HT-29 (cell line): ENCODE data around the gene MARS2. TPM values are rescaled to one million over a fixed set of nuclear protein-coding genes. Genes with fewer than 3 reads are reported as not detected.
"Not testable (repeated sequence)": the region's sequence is repeated elsewhere in the genome, so short reads cannot be mapped to it uniquely, and the experiment has no call there.

Experiments used
- DNase-seq: peaks from one replicate; pipeline ENCODE4 v3.0.0-alpha.2; 2015; ENCODE audit warnings: low spot score
- total RNA-seq: library from RNA; depleted of rRNA; stranded (reverse); fragments of >200 nt; shearing (Covaris generic); gene quantifications from 2 replicates; pipeline ENCODE4 v1.2.3, GENCODE V29; 2014; rRNA removed

MARS2 gene
- 16.1 and 17.2 TPM in 2 replicates for total RNA-seq

DNA sequence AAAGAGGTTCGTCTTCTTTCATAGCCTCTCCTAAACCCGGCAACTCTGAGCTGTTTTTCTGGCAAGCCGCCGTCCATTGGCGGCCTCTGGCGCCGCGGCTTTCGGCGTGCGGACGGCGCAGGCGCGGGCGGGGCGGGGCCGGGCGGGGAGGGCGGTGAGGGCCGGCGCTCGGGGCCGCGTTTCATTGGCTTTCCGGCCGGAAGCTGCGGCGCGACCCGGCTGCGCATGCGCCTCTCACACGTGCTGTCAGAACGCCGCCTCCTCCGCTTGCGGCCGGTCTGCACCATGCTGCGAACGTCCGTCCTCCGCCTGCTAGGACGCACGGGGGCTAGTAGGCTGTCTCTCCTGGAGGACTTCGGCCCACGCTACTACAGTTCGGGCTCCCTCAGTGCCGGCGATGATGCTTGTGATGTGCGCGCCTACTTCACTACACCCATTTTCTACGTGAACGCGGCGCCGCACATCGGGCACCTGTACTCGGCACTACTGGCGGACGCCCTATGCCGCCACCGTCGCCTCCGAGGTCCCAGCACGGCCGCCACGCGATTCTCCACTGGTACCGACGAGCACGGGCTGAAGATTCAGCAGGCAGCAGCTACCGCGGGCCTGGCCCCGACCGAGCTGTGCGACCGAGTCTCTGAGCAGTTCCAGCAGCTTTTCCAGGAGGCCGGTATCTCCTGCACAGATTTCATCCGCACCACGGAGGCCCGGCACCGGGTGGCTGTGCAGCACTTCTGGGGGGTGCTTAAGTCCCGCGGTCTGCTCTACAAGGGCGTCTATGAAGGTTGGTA is at the start of gene MARS2:
Gene MARS2, plus strand, starts transcription at position 249 of the 791 bp plus-strand sequence. Its CDS starts 37 bp downstream, at position 286.
- peak; percentile 92 for DNase-seq

DNA sequence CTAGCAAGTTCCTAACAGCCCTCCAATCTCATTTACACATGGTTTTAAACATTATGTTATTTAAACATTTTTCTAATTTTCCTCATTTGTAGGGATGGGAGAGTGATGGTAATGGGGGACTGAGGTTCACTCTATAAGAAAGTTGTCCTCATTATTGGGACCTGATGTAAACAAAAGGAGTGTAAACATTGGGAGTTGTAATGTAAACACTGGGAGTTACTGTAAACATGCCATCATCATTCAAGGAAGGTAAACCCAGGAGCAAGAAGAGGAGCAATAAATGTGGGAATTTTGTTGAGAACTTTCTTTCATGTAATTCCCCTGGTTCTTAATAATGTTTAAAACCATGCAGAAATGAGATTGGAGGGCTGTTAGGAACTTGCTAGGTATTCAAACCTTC is 47.6 kb upstream of the MARS2 start:
- no peak for DNase-seq

DNA sequence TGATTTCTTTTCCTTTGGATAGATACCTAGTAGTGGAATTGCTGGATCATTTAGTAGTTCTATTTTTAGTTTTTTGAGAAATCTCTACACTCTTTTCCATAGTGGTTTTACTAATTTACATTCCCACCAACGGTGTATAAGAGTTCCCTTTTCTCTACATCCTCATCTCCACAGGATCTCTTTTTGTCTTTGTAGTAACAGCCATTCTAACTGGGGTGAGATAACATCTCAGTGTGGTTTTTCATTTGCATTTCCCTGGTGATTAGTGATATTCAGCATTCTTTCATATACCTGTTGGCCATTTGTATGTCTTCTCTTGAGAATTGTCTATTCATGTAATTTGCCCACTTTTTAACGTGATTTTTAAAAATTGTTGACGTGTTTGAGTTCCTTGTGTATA is 43.5 kb upstream of the MARS2 start:
- DNase-seq, result no peak

DNA sequence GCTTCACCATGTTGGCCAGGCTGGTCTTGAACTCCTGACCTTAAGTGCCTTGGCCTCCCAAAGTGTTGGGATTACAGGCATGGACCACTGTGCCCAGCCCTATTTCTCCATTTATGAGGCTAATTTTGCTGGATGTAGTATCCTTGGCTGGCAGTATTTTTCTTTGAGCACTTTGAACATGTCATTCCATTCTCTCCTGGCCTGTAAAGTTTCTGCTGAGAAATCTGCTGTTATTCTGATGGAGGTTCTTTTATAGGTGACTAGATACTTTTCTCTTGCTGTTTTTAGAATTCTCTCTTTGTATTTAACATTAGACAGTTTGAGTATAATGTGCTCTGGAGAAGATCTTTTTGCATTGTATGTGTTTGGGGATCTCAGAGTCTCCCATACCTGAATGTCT is 38.9 kb upstream of the MARS2 start:
- no peak for DNase-seq

DNA sequence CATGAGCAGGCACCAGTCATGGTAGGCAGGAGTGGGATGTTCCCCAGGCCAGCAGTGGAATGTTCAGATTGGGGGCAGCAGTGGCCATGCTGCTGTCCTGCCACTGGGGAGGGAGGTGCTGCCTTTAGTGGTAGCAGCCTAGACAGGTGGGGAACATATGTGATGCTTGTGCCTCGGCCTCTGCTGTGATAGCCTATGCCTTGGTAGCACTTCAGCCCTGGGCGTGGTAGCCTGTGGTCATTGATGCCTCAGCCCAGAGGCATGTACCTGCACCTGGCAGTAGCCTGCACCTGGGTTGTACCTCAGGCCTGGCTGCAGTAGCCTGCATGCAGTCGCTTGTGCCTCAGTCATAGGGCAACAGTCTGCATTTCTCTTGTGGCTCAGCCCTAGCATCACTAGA is 36.9 kb upstream of the MARS2 start:
- no peak for DNase-seq

DNA sequence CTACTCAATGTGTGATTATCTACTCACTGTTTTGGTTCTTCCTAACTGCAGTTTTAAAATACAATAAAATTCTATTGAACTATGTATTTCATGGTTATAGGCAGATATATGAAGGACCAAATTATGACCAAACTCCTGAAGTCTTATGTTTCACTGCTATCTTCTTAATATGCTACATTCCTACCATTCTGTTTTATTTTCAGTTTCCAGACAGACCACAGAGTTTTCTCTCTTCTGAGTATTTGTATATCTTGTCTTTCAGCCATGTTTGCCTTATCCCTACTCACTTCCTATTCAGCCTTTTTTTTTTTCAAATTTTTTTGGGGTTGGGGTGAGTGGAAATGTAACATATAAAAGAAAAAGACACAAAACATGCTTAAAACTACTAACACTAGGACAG is 36.1 kb upstream of the MARS2 start:
- no peak for DNase-seq

DNA sequence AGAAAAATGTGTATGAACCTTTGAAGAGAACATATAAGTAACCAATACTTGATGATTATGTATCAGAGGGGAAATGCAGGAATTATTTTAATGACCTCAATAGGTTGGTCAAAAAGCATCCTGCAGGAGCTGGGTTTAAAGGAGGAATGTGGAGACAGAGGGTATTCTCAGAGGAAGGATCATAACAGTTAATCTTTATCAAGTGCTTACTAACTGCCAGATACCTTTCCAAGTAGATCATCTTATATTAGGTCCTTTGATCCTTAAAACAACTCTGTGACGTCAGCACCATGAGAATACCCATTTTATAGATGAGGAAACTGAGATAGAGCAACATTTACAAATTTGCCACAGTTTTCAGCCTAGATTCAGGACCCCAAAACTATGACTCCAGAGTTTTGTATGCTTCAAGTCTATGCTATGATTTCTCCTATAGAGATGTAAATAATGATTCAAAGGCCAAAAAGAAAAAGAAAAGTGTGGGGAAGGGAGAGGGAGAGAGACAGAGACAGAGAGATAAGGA is 32.7 kb upstream of the MARS2 start:
- DNase-seq, result no peak

DNA sequence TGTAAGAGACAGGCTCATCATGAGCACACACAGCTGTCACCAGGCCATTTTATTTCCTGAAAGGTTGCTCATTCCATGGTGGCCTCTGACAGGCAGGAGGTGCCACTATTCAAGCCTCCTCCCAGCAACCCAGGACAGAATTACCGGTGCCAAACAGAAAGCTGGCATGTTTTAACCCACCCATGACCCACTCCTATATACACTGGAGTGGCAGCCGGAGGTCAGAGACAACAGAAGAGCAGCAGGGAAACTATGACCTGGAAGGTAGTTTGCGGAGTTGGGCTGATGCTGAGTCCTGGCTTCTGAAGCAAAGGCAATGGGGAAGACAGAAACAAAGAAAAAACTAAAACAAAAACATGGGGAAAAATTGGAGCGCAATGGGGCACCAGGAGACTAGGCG is 32.1 kb upstream of the MARS2 start:
- DNase-seq, result no peak

DNA sequence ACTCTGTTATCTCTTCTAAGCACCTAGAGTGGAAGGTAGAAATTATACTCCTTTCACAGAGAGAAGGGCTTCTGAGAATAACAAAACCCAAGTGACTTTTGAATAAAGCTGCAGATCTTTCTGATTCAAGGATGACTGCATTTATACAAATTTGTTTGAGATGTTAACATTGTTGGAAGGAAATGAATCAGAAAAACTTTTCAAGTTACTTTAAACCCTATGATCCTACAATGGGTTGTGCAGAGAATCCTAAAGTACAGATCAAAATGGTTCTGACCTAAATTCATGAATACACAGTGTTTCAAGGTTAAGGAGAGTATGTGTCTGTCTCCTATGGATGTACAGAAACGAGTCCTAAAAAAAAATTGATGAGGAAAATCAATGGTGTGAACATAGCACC is 31.6 kb upstream of the MARS2 start:
- no peak for DNase-seq

DNA sequence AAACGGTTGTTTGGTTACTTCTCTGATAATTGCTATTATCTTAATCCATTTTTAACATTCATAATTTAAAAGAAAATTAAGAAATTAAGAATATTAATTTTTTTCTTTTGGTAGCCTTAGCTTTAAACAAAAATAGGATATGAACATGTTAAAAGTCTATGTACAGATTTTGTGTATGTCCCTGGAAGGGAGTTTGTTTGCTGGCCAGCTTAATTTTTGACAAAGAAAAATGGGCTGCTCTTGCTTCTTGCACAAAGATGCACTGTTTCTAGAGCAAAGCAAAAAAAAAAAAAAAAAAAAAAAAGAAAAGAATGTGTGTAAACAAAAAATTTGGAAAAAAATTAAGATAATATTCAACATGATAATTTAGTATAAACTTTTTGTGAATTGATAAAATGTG is 31.1 kb upstream of the MARS2 start:
- no peak for DNase-seq

DNA sequence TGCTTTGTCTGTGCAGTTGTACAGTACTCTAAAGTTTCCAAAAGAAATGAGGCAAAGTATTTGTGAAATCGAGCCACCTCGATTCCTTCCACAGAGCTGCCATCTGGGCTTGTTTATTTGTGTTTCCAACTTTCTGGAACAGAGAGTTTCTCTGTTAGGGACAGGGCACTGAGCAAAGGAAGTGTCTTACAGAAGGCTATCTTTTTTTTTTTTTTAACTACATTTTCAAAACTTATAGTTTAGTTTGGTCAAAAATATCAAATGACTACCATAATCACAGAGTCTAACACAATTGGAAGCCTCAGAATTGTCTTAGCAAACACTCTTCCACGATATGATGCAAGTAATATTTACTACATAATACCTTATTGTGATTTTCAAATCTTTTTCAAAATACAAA is 30.6 kb upstream of the MARS2 start:
- DNase-seq, result no peak

DNA sequence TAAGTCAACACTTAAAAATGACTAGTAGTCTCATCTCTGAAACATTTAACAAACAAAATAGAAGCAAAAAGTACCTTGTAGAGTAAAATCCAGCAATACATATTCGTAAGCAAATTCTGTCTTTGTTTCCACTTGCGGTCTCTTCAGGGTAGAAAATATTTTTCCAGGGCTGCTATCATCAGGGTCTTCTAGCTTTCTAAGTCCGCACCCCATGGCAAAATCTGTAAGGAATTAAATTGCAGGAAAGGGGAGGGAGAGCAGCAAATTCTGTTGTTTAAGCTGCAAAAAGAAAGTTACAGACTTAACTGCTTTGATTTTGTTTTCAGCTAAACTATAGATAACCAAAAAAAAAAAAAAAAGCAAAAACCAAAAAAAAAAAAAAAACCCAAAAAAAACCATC is 29.9 kb upstream of the MARS2 start, which contains the start of gene RFTN2:
Gene RFTN2, minus strand, starts transcription at position 342 of the 400 bp plus-strand sequence. Its CDS starts 129 bp downstream, at position 213.
- no peak for DNase-seq

DNA sequence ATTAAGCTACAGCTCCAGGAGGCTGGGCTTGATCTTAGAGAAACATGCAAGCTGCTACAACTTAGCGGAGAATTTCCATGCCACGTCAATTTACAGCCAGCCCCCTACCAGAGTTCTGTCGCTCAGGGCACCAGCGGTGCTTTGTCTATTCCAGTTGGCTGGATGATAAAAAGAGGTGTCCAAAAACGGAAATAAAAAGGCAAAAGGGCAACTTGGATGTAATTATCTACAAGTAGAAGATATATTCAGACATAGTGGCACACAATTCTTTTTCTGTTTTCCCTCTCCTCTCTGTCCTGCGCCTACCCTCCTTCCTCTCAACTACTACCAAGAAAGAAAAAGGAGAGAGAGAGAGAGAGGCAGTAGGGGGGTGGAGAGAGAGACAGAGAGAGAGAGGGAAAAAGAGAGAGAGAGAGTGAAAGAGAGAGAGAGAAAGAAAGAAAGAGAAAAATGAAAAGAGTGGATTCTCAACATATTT is 29.4 kb upstream of the MARS2 start:
- no peak for DNase-seq

DNA sequence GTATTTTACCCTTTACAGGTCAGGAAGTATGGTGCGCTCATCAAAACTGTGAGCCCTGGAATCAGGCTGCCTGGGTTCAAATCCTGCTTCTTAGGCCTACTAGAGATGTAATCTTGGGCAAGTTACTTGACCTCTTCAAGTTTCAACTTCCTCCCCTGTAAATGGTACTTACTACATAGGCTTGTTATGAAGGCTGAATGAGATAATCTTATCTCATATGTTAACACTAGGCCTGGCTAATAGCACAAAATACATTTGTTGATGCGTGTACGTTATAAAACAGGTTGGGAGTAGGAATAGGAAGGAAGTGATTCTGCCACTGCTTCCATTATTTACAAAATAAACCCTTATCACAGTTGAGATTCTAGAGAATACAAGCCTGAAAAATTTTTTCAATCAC is 28.1 kb upstream of the MARS2 start:
- DNase-seq, result no peak

DNA sequence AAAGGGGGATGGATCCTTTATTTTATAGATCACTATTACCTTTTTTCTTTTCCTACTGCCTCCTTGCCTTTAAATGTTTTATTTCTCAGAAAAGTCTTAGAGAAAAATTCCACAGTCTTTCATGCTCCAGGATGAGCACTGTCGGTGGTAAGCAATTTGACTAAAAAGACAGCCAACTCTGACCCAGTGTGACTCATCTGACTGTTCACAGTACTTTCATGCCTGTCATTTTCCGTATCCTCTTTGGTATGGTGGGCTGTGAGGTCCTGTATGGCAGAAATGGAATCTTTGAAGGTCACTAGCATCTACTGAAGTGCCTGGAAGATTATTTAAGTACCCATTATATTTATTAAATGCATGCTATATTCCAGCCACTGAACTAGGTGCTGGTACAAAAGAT is 27.7 kb upstream of the MARS2 start:
- DNase-seq, result no peak

DNA sequence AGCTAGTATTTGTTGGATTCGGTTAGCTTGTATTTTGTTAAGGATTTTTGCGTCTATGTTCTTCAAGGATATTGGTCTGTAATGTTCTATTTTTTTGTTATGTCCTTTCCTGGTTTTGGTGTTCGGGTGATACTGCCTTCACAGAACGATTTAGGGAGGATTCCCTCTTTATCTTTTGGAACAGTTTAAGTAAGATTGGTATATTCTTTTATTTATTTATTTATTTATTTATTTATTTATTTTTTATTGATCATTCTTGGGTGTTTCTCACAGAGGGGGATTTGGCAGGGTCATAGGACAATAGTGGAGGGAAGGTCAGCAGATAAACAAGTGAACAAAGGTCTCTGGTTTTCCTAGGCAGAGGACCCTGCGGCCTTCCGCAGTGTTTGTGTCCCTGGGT is 10.0 kb upstream of the MARS2 start:
- DNase-seq, result not testable (repeated sequence)

DNA sequence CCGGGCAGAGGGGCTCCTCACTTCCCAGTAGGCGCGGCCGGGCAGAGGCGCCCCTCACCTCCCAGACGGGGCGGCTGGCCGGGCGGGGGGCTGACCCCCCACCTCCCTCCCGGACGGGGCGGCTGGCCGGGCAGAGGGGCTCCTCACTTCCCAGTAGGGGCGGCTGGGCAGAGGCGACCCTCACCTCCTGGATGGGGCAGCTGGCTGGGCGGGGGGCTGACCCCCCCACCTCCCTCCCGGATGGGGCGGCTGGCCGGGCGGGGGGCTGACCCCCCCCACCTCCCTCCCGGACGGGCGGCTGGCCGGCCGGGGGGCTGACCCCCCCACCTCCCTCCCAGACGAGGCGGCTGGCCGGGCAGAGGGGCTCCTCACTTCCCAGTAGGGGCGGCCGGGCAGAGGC is 9.2 kb upstream of the MARS2 start:
- not testable (repeated sequence) for DNase-seq

DNA sequence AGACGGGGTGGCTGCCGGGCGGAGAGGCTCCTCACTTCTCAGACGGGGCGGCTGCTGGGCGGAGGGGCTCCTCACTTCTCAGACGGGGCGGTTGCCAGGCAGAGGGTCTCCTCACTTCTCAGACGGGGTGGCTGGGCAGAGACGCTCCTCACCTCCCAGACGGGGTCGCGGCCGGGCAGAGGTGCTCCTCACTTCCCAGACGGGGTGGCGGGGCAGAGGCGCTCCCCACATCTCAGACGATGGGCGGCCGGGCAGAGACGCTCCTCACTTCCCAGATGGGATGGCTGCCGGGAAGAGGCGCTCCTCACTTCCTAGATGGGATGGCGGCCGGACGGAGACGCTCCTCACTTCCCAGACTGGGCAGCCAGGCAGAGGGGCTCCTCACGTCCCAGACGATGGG is 8.6 kb upstream of the MARS2 start:
- not testable (repeated sequence) for DNase-seq

DNA sequence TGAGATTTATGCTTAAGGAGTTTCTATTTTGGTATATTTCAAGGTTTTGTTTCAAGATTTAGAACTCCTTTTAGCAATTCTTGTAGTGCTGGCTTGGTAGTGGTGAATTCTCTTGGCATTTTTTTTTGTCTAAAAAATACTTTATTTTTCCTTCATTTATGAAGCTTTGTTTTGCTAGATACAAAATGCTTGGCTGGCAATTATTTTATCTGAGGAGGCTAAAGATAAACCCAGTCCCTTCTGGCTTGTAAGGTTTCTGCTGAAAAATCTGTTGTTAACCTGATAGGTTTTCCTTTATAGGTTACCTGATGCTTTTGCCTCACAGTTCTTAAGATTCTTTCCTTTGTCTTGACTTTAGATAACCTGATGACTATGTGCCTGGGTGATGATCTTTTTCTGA is 5.4 kb upstream of the MARS2 start:
- DNase-seq, result not testable (repeated sequence)

DNA sequence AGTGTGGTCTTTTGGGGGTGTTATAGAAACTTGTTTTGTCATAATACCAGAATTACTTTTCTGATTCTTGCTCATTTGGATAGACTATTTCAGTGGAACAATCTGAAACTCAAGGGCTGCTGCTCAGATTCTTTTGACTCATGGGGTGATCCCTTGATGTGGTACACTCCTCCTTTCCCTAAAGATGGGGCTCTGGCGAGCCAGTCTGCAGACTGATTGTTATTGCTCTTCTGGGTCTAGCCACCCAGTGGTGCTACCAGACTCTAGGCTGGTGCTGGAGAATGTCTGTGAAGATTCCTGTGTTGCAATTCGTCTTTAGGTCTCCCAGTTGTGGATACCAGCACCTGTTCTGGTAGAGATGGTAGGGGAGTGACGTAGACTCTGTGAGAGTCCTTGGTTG is 4.2 kb upstream of the MARS2 start:
- no peak for DNase-seq

DNA sequence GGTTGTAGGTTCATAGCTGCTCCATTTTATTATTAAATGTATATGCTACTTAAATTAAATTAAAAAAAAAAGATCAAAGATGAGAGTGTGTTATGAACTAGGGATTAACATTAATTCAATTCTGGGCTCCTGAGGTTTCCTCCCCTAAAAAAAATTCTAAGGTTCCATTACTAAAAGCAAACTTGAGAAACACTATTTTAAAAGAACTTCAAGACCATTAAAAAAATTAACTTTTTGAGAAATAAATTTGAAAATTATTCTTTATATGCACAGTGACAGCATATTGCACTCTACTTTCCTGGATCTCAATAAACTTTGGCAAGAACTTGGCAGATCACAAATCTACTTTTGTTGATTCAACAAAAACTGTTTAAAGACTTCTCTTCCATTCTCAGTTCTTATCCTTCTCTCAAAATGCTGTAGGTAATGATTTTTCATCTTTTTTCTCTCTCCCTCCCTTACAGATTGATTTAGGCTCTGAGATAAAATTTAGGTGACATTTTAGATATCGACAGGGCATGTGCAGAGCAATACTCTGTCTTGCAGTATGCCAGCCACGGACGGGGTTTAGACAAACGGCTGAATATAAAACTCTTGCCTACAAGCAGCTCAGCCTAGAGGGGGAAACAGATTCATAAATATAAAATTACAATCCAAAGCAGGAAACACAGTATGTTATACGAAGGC is 592 bp upstream of the MARS2 start:
- no peak for DNase-seq
